ACHN (cell line): ENCODE measurements around the gene CXCR6.

ENCODE experiments used
- DNase-seq: peaks from one replicate; pipeline ENCODE4 v3.0.0-alpha.2; 2015
- in situ Hi-C: cut with HindIII; loops from 2 replicates; pipeline ENCODE4 v1.10.0; 2017; ENCODE audit warnings: low sequenced_read_pairs, low pct_ligation_motif_present, low pct_unique_long_range_greater_than_20kb

Gene CXCR6

GRCh38 chr3:45942051-45942825, 1.0 kb upstream of the CXCR6 start:
- no peak for DNase-seq
- in situ Hi-C loops: no loop called here

DNA sequence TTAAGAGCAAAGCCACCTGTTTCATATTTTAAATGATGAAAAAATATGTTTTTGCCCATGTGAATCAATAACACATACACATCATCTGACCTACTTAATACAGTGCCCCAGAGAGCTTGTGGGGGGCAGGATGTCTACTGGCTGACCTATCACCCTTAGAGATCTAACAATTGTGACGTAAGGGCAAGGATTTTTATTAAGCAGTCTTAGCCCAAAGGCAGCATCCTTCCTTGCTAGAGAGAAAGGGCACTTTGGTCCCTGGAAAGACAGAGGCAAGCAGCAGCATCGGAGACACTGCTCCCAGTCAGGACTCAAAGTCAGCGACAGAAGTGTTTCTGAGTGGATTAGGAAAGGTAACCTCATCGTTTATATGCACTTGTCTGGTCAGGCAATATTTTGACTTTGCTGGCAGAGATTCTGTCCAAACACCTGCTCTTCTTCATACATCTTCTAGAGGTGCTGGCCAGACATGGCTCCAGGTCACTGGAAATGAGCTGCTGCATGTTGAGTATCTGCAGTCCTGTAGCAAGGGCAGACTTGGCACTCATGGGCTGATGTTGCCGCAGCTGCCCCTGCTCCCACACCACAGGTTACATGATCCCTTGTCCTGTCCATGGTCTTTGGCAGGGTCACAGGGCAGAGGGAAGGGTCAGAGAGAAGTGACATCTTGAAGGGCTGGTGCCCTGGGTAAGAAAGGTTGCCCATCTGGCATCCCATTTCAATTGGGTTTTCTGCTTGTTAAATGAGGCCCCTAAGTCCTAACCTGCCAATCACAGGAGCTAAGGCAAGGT, 1.8 kb downstream of the CXCR6 start:
- no peak for DNase-seq
- in situ Hi-C loops: no loop called here

DNA sequence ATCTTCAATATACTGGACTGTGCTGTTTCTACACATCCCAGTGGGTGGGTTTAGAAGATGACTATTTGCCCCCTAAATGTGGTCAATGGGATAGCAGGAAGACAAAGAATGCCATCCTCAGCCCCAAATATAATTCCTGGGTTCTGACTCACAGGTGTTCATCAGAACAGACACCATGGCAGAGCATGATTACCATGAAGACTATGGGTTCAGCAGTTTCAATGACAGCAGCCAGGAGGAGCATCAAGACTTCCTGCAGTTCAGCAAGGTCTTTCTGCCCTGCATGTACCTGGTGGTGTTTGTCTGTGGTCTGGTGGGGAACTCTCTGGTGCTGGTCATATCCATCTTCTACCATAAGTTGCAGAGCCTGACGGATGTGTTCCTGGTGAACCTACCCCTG, 3.0 kb downstream of the CXCR6 start:
- in situ Hi-C loops: no loop called here
- DNase-seq: no peak

- in situ Hi-C loops: no loop called here
- DNase-seq: no peak
These were observed 3.6 kb downstream of the CXCR6 start for GRCh38 chr3:45946875-45947274.

DNA sequence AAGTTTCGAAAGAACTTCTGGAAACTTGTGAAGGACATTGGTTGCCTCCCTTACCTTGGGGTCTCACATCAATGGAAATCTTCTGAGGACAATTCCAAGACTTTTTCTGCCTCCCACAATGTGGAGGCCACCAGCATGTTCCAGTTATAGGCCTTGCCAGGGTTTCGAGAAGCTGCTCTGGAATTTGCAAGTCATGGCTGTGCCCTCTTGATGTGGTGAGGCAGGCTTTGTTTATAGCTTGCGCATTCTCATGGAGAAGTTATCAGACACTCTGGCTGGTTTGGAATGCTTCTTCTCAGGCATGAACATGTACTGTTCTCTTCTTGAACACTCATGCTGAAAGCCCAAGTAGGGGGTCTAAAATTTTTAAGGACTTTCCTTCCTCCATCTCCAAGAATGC, 4.1 kb downstream of the CXCR6 start:
- DNase-seq: no peak
- in situ Hi-C loops: no loop called here

- in situ Hi-C loops: no loop called here
These were observed 5.1 kb downstream of the CXCR6 start for GRCh38 chr3:45948311-45948781.

DNA sequence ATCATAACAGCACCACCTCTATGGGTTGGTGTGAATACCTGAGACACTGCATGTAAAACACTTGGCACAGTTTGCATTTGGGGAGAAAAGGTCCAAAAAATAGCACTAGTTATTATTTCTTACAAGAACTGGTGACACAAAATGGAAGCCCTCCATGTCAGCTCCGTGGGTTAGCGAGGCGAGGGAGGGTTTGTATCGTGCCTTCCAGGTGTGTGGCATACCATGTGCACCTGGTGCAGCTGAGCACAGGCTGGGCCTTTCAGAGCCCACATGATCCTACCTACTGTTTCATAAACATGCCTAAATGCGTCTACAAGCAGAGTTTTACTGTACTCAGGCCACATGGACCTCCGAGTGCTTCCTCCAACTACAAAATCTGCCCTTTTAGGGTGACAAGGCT, 5.6 kb downstream of the CXCR6 start:
- in situ Hi-C loops: no loop called here
- DNase-seq: no peak

More at GRCh38 chr3:45948311-45948781, 5.1 kb downstream of the CXCR6 start:
- no peak for DNase-seq

DNA sequence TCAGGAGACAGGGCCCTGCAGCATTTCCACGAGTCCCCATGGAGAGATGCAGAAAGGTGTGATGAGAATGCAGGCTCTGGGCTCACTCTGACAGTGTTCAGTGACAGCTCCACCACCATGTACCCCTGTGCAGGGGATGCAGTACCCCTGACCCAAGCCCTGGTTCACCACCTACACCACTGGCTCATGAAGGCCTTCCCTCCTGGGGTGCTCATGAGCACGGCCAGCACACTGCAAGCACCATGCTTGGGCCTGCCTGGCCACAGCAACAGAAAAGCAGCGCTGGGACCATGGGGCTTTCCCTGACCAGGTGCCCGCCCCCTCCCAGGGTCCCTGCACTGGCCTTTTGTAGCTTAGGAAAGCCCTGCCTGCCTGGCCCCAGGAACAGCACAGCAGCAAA, 6.2 kb downstream of the CXCR6 start:
- DNase-seq: no peak
- in situ Hi-C loops: no loop called here

GRCh38 chr3:45950131-45950530, 6.9 kb downstream of the CXCR6 start:
- in situ Hi-C loops: no loop called here
- DNase-seq: no peak

DNA sequence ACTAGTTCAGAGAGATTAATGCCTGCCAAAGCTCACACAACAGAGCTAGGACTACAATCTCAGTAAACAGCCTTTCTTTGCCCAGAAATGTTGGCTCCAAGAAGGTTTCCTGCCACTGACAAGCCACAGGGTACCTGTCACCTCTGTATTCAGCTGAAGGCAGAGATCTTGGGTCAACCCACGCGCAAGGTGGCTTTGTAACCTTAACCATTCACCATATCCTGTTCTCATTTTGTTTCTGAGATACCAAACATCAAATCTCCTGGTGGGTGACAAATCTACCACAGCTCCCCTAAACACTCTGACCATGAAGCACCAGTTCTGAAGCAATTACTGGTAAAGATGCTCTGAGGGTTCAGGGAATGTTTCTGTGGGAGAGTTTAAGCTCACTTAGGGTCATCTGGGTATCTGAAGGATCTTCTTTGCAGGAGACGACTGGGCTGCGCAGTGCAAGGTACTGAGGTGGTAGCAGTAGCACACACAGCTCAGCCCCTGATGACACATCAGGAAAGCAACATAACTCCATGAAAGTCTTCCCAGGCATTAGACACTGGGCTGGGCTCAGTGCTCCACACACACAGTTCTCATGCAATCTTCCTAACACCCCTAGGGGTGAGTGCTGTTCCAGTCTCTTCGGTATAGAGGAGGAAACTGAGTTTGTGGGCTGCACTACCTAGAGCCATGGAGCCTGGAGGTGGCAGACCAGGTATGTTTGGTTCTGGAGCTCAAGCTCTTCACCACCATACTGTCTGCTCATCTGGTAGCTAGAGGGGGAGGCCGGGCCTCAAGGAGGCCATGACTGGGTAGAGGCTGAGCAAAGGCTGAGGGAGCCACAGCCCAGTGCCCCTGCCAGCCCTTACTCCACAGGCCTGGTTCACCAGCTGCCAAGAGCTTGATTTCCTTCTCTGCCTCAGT, 7.7 kb downstream of the CXCR6 start:
- in situ Hi-C loops: no loop called here
- DNase-seq: no peak

DNA sequence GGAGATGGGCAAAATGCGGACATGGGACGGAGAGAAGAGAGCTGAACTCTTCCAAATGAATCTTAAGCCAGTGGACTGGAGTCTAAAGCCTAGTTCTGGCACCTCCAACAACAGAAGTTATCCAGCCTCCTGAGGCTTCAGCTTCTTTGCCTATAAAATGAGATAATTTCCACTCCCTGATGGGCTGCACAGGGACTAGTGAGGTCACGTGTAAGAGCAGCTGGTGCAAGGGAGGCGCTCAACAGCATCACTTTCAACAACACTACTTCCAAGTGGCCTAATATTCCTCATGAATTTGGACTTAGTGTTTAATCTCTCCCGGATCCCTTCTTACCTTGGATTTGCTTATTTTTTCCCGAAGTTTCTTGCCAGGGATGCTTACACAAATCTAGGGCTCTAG, 8.7 kb downstream of the CXCR6 start:
- no peak for DNase-seq
- in situ Hi-C loops: no loop called here

GRCh38 chr3:45952456-45952855, 9.2 kb downstream of the CXCR6 start:
- in situ Hi-C loops: no loop called here
- no peak for DNase-seq

DNA sequence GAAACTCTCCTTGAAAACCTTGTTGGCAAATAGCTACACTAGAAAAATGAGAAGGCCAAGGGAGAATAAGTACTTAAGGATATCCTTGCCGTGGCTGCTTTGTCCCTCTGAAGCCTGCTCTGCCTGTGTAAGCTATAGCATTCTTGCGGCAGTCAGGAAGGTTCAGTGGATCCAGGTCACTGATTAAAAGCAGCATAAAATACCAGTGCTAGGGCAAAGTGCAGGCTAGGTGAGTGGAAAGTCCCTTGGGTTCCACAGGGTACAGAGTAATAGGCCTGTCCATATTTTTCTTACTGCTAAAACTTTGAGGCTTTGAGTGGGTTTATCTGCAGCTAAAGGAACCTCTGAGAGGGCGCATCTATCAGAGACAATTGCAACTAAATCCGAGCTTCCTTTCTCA, 10.3 kb downstream of the CXCR6 start:
- no peak for DNase-seq
- in situ Hi-C loops: no loop called here

GRCh38 chr3:45954306-45954705, 11.0 kb downstream of the CXCR6 start:
- DNase-seq: no peak
- in situ Hi-C loops: no loop called here

DNA sequence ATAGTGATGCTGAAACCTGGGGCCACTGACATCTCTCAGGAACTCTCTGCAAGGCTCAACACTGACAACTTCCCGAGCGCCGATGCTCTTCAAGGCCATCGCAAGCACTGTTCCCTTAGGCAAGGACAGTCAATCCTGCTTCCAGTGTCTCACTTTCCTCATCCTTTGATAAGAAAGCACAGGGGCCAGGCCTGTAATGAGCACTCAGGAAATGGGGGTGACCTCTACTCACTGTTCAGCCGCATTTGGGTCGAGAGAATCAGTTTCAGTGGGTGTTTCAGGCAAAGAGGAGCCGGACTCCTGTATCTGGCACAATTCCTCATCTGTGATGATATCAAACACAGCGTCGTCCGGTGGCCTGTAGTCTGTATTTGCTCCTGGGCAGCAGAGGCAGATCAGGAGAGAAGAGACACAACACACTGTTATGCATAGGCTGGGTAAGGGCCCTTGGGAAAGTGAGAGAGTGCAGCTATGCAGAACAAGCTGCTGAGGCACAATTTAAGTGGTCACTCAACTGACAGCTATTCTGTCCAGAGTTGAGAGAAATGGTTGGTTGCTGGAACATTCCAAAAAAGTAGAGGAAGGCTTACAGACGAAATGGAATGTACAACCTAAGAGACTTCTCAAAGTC, 11.9 kb downstream of the CXCR6 start:
- in situ Hi-C loops: no loop called here
- no peak for DNase-seq

GRCh38 chr3:45955706-45956105, 12.4 kb downstream of the CXCR6 start:
- in situ Hi-C loops: no loop called here
- DNase-seq: no peak

DNA sequence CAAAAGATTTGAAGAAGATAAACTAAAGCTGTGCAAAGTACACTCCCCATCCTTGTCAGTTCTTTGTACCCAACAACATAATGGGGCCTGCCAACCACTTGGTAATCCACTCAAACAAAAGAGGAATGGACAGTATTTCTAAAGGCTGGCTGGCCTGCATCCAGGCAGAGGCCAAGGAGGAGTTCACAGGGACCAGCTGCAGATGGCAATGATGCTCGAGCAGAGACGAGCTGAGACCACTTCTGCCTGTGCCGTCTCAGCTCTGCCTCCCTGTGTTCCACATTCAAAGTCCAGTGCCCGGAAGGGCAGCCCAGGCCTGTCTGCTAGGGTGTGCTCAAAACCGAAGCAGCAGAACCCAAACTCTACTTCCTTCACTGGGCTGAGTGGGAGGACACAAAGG, 14.3 kb downstream of the CXCR6 start:
- in situ Hi-C loops: no loop called here
- DNase-seq: no peak

GRCh38 chr3:45958321-45958791, 15.1 kb downstream of the CXCR6 start:
- no peak for DNase-seq
- in situ Hi-C loops: no loop called here
